Mammary epithelial cell (primary cell): ENCODE results near the gene CCR6.

Experiments
- EZH2 ChIP-seq: IDR thresholded peaks from 2 replicates; pipeline ENCODE4 v1.6.1; 2012; ENCODE audit warnings: low read length, inconsistent platforms, borderline replicate concordance
- TF ChIP-seq, protein P1 (sequence below), 2 donors: IDR thresholded peaks in 1 of 2; conservative IDR thresholded peaks in 1 of 2; 2 replicates each; pipeline ENCODE4 v1.5.1; 2011 to 2012; ENCODE audit warnings: inconsistent platforms in 2 of 2, low read length in 2 of 2, mild to moderate bottlenecking in 2 of 2, control low read depth in 1 of 2, low read depth in 1 of 2; ENCODE audit not compliant: insufficient read depth in 1 of 2; ENCODE audit errors: extremely low read depth in 1 of 2

DNA sequence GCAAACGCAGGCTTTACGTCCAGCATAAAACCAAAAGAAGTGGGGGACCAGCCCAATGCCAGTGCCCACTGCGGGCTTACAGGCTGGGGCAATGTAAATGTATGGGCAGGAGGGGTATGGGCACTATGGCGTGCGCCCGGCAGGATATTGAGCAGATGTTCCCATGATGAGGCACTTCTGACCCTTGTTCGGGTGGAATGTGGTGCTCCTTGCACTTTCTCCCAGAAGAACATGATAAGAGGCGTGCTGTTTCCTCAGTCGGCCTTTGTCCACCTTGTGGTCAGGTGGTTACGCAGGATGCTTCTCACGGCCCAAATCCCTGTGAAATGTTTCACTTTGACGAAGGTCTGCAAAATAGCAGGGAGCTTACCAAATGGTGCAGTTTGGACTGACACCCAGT is 39.7 kb downstream of the CCR6 start:
- TF ChIP-seq, protein P1, sequence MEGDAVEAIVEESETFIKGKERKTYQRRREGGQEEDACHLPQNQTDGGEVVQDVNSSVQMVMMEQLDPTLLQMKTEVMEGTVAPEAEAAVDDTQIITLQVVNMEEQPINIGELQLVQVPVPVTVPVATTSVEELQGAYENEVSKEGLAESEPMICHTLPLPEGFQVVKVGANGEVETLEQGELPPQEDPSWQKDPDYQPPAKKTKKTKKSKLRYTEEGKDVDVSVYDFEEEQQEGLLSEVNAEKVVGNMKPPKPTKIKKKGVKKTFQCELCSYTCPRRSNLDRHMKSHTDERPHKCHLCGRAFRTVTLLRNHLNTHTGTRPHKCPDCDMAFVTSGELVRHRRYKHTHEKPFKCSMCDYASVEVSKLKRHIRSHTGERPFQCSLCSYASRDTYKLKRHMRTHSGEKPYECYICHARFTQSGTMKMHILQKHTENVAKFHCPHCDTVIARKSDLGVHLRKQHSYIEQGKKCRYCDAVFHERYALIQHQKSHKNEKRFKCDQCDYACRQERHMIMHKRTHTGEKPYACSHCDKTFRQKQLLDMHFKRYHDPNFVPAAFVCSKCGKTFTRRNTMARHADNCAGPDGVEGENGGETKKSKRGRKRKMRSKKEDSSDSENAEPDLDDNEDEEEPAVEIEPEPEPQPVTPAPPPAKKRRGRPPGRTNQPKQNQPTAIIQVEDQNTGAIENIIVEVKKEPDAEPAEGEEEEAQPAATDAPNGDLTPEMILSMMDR (conservative IDR thresholded peaks at IDR 0.05 in 1 of 2, IDR thresholded peaks at IDR 0.05 in 1 of 2; ENCODE audit: extremely low read depth in 1 of 2, insufficient read depth in 1 of 2, low read depth in 1 of 2, low read length in 2 of 2), result no peak
- no peak for TF ChIP-seq EZH2
